NT2/D1 (cell line): ENCODE measurements around the gene RYR2.

Experiments used
- SUZ12 ChIP-seq: IDR thresholded peaks from 2 replicates; pipeline ENCODE4 v1.6.1; 2011; ENCODE audit not compliant: insufficient read length, insufficient read depth; ENCODE audit errors: extremely low read depth
- YY1 ChIP-seq: IDR thresholded peaks from 2 replicates; pipeline ENCODE4 v1.6.1; 2011; ENCODE audit not compliant: insufficient read length, insufficient read depth
- ZNF274 ChIP-seq: IDR thresholded peaks from 2 replicates; pipeline ENCODE4 v1.6.1; 2011; ENCODE audit warnings: mild to moderate bottlenecking, low read depth, low read length

DNA sequence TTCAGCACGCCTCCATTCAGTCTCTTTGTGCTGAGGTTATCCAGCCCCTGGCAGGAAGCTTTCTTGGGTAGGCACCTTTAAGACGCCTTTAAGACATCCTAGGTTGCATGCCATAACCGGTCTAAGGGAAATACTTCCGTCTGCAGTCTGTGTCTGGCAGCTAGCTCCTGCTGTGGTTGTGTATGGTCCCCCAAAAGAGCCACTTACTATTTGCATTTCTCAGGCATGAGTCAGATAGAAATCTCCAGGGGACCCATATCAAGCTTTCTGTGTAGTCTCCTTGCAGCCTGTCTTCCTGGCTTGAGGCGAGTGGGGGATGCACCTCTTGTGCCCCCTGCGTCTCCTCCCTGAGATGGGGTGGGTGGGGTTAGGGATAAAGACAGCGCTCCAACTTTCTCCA lies 10.0 kb upstream of the RYR2 start:
- TF ChIP-seq YY1 = no peak
- no peak for TF ChIP-seq ZNF274
- no peak for TF ChIP-seq SUZ12
